Measurements from ENCODE around the gene MFNG.

MFNG gene

GRCh38 chr22:37464181-37464580, 22.0 kb downstream of the MFNG start:
- Histone ChIP-seq H3K9ac (ENCODE audit: low read depth, low read length, poor library complexity, severe bottlenecking) (no peak overlapping the region), H3K27me3 (ENCODE audit: insufficient read depth, low read length, poor library complexity, severe bottlenecking) (no peaks in the 10 kb centered on the region), H3F3A (ENCODE audit: low read depth) (no peaks in the 10 kb centered on the region), H3K4me3 (ENCODE audit: low read length, poor library complexity, severe bottlenecking) (no peak overlapping the region), H3K79me2 (ENCODE audit: insufficient read depth, low read length) (no peaks in the 10 kb centered on the region), H3K9me3 (ENCODE audit: insufficient read depth, low read depth, low read length) (no peaks in the 10 kb centered on the region), H4K20me1 (ENCODE audit: insufficient read depth, low read length, poor library complexity, severe bottlenecking) (no peaks in the 10 kb centered on the region), H3K9me2 (replicated peaks; ENCODE audit: low read depth, low read length) (no peaks in the 10 kb centered on the region), H3K36me3 (ENCODE audit: insufficient read depth, low read length) (peaks cover 9% of the 10 kb centered on the region; the same call in 1 of the 2 replicates), H3K4me1 (ENCODE audit: insufficient read depth, low read length, poor library complexity, severe bottlenecking) (no peaks in the 10 kb centered on the region), H3K4me2 (ENCODE audit: low read depth, low read length, poor library complexity, severe bottlenecking) (no peak overlapping the region), H2AFZ (ENCODE audit: low read length) (no peak overlapping the region)
- TF ChIP-seq CTCF (conservative IDR thresholded peaks at IDR 0.05; ENCODE audit: low read length), result no peak
- no peak for TF ChIP-seq EZH2phosphoT487 (IDR thresholded peaks at IDR 0.05; ENCODE audit: borderline replicate concordance)

- no peak overlapping the region for H2AFZ ChIP-seq (ENCODE audit: low read length)
- H3K4me2 ChIP-seq (ENCODE audit: low read depth, low read length, poor library complexity, severe bottlenecking), result no peak overlapping the region
- H4K20me1 ChIP-seq (ENCODE audit: insufficient read depth, low read length, poor library complexity, severe bottlenecking), result no peaks in the 10 kb centered on the region
- no peaks in the 10 kb centered on the region for H3K79me2 ChIP-seq (ENCODE audit: insufficient read depth, low read length)
- no peaks in the 10 kb centered on the region for H3K9me2 ChIP-seq (replicated peaks; ENCODE audit: low read depth, low read length)
- no peak overlapping the region for H3K9ac ChIP-seq (ENCODE audit: low read depth, low read length, poor library complexity, severe bottlenecking)
- H3K4me1 ChIP-seq (ENCODE audit: insufficient read depth, low read length, poor library complexity, severe bottlenecking), result no peaks in the 10 kb centered on the region
- H3K4me3 ChIP-seq (ENCODE audit: low read length, poor library complexity, severe bottlenecking), result no peak overlapping the region
- H3F3A ChIP-seq (ENCODE audit: low read depth), result no peaks in the 10 kb centered on the region
- peaks cover 6% of the 10 kb centered on the region; the same call in 1 of the 2 replicates for H3K36me3 ChIP-seq (ENCODE audit: insufficient read depth, low read length)
- no peaks in the 10 kb centered on the region for H3K9me3 ChIP-seq (ENCODE audit: insufficient read depth, low read depth, low read length)
- no peaks in the 10 kb centered on the region for H3K27me3 ChIP-seq (ENCODE audit: insufficient read depth, low read length, poor library complexity, severe bottlenecking)
- TF ChIP-seq EZH2phosphoT487 (IDR thresholded peaks at IDR 0.05; ENCODE audit: borderline replicate concordance), result no peak
- no peak for TF ChIP-seq CTCF (conservative IDR thresholded peaks at IDR 0.05; ENCODE audit: low read length)
Measured at GRCh38 chr22:37462983-37463382, 23.2 kb downstream of the MFNG start.

- peaks cover 6% of the 10 kb centered on the region; the same call in 1 of the 2 replicates for H3K36me3 ChIP-seq (ENCODE audit: insufficient read depth, low read length)
- H3K4me2 ChIP-seq (ENCODE audit: low read depth, low read length, poor library complexity, severe bottlenecking), result no peak overlapping the region
- H2AFZ ChIP-seq (ENCODE audit: low read length), result no peak overlapping the region
- no peaks in the 10 kb centered on the region for H4K20me1 ChIP-seq (ENCODE audit: insufficient read depth, low read length, poor library complexity, severe bottlenecking)
- no peak overlapping the region for H3K9ac ChIP-seq (ENCODE audit: low read depth, low read length, poor library complexity, severe bottlenecking)
- no peak overlapping the region for H3K4me3 ChIP-seq (ENCODE audit: low read length, poor library complexity, severe bottlenecking)
- no peaks in the 10 kb centered on the region for H3K27me3 ChIP-seq (ENCODE audit: insufficient read depth, low read length, poor library complexity, severe bottlenecking)
- H3K4me1 ChIP-seq (ENCODE audit: insufficient read depth, low read length, poor library complexity, severe bottlenecking), result no peaks in the 10 kb centered on the region
- H3F3A ChIP-seq (ENCODE audit: low read depth), result no peaks in the 10 kb centered on the region
- no peaks in the 10 kb centered on the region for H3K9me3 ChIP-seq (ENCODE audit: insufficient read depth, low read depth, low read length)
- H3K79me2 ChIP-seq (ENCODE audit: insufficient read depth, low read length), result no peaks in the 10 kb centered on the region
- no peak for TF ChIP-seq EZH2phosphoT487 (IDR thresholded peaks at IDR 0.05; ENCODE audit: borderline replicate concordance)
- TF ChIP-seq CTCF (conservative IDR thresholded peaks at IDR 0.05; ENCODE audit: low read length), result no peak
- no peaks in the 10 kb centered on the region for H3K9me2 ChIP-seq (replicated peaks; ENCODE audit: low read depth, low read length)
Measured at GRCh38 chr22:37462436-37462835, 23.7 kb downstream of the MFNG start.

Data from Loucy (cell line).